Omental fat pad (tissue), 4 donors: ENCODE measurements around the gene PTPRF. TPM values are rescaled to one million over a fixed set of nuclear protein-coding genes. Genes with fewer than 3 reads are reported as not detected.

Source experiments
- ATAC-seq: fragments of 150-250 bp; one replicate; pipeline ENCODE4 v1.9.1; 2016; ENCODE audit warnings: mild to moderate bottlenecking, moderate library complexity; ENCODE audit not compliant: low FRiP score
- DNase-seq: peaks from one replicate; pipeline ENCODE4 v3.0.0-alpha.2; 2019; ENCODE audit warnings: low spot score
- total RNA-seq, 4 donors: library from RNA; depleted of rRNA; stranded (reverse); fragments of >200 nt; gene quantifications; one replicate each; pipeline ENCODE4 v1.1.0, GENCODE V29; 2016
- TF ChIP-seq, protein P1 (sequence below), 3 donors: fragments of 450-650 bp; IDR thresholded peaks; one replicate each; pipeline ENCODE4 v1.5.1; 2016 to 2017; ENCODE audit warnings: antibody characterized with exemption in 3 of 3, mild to moderate bottlenecking in 3 of 3, moderate library complexity in 2 of 3

The PTPRF gene
- total RNA-seq, 4 donors from 2014 or later = 79.1 to 176 (median 139) TPM

DNA sequence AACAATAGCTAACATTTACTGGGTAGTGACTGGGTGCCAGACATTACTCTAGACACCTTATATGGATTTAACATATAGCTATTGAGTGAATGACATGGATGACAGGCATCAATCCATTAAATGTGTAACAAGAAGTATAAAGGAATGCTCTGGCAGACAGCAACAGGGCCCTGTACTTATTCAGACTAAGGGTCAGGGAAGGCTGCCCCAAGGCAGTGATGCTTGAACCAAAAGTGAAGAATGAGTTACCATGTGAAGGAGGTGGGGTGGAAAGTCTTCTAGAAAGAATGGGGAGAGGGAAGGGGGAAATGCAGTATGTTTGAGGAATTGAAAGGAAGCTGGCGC lies 8.3 kb upstream of the PTPRF start:
- no peak for ATAC-seq
- DNase-seq = no peak
- TF ChIP-seq, protein P1, sequence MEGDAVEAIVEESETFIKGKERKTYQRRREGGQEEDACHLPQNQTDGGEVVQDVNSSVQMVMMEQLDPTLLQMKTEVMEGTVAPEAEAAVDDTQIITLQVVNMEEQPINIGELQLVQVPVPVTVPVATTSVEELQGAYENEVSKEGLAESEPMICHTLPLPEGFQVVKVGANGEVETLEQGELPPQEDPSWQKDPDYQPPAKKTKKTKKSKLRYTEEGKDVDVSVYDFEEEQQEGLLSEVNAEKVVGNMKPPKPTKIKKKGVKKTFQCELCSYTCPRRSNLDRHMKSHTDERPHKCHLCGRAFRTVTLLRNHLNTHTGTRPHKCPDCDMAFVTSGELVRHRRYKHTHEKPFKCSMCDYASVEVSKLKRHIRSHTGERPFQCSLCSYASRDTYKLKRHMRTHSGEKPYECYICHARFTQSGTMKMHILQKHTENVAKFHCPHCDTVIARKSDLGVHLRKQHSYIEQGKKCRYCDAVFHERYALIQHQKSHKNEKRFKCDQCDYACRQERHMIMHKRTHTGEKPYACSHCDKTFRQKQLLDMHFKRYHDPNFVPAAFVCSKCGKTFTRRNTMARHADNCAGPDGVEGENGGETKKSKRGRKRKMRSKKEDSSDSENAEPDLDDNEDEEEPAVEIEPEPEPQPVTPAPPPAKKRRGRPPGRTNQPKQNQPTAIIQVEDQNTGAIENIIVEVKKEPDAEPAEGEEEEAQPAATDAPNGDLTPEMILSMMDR (IDR thresholded peaks at IDR 0.05) = no peak

GRCh38 chr1:43522776-43523480 lies 7.8 kb upstream of the PTPRF start:
- ATAC-seq = peak; percentile 68
- no peak for DNase-seq
- TF ChIP-seq, protein P1 (IDR thresholded peaks at IDR 0.05) = no peak

- DNase-seq (no peak), ATAC-seq (no peak)
- TF ChIP-seq, protein P1 (IDR thresholded peaks at IDR 0.05) = no peak
These were observed 5.9 kb upstream of the PTPRF start for GRCh38 chr1:43524804-43525203.

DNA sequence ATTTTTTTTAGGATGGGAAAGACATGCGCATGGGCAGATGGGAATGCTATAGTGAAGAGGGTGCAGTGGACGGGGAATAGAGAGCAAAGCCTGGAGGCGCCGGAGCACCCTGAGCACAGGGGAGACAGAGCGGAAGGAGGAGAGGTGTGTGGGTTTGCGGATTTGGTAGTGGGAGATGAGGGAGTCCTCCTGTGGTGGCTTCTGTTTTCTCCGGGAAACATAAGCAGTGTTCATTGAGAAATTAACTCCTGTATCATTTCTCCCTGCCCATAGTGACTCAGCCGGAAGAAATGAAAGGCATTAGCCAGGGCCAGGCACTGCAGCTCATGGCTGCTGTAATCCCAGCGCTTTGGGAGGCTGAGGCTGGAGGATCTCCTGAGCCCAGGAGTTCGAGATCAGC lies 4.7 kb upstream of the PTPRF start:
- ATAC-seq (peak; percentile 8), DNase-seq (no peak)
- TF ChIP-seq, protein P1 (IDR thresholded peaks at IDR 0.05) = no peak

DNA sequence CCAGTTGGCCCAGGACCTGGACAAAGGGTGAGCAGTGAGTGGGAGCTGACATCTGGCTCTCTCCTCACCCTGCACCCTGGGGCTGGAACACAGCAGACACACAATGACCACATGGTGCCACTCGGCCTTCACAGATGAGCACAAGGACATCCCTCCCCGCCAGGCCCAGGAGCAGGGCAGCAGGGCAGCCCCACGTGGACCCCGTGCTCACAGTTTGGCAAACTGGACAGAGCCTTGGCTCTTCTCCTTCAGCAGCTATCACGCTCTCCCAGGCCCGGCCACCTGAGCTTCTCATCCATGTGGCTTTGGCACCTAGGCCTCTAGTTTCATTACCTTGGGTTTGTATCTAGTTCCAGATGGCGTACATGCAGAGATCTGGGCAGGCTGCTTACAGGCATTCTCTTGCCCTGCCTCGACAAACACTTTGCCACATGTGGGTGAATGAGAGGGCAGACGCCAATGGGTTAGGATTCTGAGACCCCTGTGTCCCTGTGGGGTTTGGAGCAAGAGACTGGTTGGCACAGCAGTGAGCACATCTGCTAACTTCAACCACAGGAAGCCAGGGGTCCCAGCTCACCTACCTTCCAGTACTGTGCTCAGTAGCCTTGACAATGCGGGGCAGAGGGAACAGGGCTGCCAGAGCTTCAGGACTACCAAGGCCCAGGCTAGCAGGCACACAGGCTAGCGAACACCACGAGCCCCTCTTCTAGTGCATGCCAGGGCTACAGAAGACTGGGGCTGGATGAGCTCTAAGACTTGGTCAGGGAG lies 3.4 kb upstream of the PTPRF start:
- DNase-seq = no peak

DNA sequence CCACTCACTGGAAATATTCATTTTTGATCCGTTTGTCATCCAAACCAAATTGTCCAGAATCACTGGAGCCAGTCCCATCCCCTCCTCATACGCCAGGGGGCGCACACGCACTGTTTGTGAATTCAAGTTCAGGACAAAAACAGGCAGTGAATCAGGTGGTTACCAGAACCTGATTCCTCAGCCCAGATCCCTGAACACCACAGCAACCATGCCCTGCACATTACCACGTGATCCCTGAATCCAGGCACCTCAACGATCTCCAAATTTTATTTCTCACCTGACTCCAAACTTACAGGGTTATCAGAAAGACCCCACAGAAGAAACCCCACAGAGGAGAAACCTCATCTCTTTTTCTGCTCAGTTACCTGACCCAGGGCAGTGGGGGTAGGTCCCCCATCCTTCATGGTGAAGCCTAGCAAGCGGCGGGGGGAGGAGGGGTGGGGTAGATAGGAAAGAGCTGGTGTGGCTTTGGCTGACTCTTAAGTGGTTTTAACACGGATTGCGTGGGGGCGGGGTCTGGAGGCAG lies 1.4 kb upstream of the PTPRF start:
- peak; percentile 92 for DNase-seq

More for the DNA sequence above, 3.4 kb upstream of the PTPRF start:
- TF ChIP-seq, protein P1 (IDR thresholded peaks at IDR 0.05) = no peak
- no peak for ATAC-seq

More for the DNA sequence above, 1.4 kb upstream of the PTPRF start:
- TF ChIP-seq, protein P1 (IDR thresholded peaks at IDR 0.05) = peak in 2 of 3 donors; percentile 44 to 87
- peak; percentile 80 for ATAC-seq
